Right atrium auricular region (tissue), 2 donors: Measurements from ENCODE around the gene NUP98. TPM values are rescaled to one million over a fixed set of nuclear protein-coding genes. Genes with fewer than 3 reads are reported as not detected.

Experiments
- DNase-seq: peaks from one replicate; pipeline ENCODE4 v3.0.0-alpha.2; 2019; ENCODE audit warnings: low spot score
- H3K27ac ChIP-seq, 2 donors: fragments of 200-600 bp; sonication (generic); 1 replicate in 1 of 2; 2 replicates in 1 of 2; pipeline ENCODE4 v1.5.1; 2016 to 2019
- H3K27me3 ChIP-seq, 2 donors: fragments of 200-600 bp; sonication (generic); one replicate each; pipeline versions ENCODE4 v1.5.1 to v1.6.0; 2017 to 2019
- H3K36me3 ChIP-seq: fragments of 200-600 bp; sonication (generic); one replicate; pipeline ENCODE4 v1.5.1; 2016
- H3K4me1 ChIP-seq, 2 donors: fragments of 200-600 bp; sonication (generic); one replicate each; pipeline versions ENCODE4 v1.5.1 to v1.6.0; 2017 to 2019
- H3K4me3 ChIP-seq, 2 donors: fragments of 200-600 bp; sonication (generic); 1 replicate in 1 of 2; 2 replicates in 1 of 2; pipeline ENCODE4 v1.5.1; 2017 to 2019; ENCODE audit warnings: mild to moderate bottlenecking in 1 of 2, moderate library complexity in 1 of 2
- H3K9me3 ChIP-seq, 2 donors: fragments of 200-600 bp; sonication (generic); one replicate each; pipeline ENCODE4 v1.5.1; 2019
- total RNA-seq, 2 donors: library from RNA; depleted of rRNA; stranded (reverse); fragments of >200 nt; gene quantifications; one replicate each; pipeline ENCODE4 v1.1.0, GENCODE V29; 2016
- TF ChIP-seq, protein P1 (sequence below), 2 donors: fragments of 200-600 bp; sonication (generic); IDR thresholded peaks; one replicate each; pipeline ENCODE4 v1.5.1; 2019; ENCODE audit warnings: antibody characterized with exemption in 2 of 2

Gene NUP98
- total RNA-seq, 2 donors from 2014 or later, result 58.8 to 94.5 TPM

DNA sequence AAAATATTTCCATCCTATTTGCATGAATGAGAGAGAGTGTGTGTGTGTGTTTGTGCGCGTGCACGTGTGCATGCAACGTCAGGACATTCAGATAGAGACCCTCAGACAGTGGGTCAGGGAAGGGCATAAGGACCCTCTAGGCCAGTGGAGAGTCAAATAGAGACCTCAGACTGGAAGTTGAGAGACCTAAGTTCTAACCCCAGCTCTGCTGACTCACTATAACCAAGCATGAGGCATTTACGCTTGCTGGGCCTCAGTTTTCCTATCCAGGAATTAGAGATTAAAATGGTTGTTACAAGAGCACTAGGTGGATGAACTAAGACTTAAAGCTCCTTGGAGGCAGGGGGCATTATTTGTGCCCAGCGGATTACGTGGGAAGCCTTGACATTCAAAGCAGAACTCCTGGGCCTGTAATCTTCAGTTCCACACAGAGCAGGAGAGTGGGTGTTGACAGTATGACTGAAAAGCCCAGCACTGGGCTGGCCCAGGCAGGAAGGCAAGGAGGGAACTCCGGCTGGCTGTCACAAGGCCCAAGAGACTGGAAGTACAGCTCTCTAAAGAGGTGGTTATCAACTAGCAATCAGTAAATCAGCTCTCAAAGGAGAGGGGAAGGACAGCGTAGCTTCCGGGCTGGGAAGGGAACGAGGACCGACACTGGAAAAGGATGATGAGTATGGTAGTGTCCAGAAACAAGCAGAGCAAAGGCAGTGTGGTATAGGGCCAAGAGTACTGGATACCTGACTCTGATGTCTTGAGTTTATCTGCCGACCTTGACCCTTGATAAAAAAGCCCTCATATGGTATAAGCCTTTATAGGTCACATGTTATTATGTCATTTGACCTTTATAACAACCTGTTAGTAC, 34.3 kb upstream of the NUP98 start:
- H3K4me1 ChIP-seq, result peaks cover 0 to 51% of the 10 kb centered on the region in 2 donors
- H3K27me3 ChIP-seq, result no peaks in the 10 kb centered on the region
- H3K36me3 ChIP-seq, result peaks cover 17% of the 10 kb centered on the region
- H3K27ac ChIP-seq, result peak overlapping the region; percentile 0 to 2
- TF ChIP-seq, protein P1, sequence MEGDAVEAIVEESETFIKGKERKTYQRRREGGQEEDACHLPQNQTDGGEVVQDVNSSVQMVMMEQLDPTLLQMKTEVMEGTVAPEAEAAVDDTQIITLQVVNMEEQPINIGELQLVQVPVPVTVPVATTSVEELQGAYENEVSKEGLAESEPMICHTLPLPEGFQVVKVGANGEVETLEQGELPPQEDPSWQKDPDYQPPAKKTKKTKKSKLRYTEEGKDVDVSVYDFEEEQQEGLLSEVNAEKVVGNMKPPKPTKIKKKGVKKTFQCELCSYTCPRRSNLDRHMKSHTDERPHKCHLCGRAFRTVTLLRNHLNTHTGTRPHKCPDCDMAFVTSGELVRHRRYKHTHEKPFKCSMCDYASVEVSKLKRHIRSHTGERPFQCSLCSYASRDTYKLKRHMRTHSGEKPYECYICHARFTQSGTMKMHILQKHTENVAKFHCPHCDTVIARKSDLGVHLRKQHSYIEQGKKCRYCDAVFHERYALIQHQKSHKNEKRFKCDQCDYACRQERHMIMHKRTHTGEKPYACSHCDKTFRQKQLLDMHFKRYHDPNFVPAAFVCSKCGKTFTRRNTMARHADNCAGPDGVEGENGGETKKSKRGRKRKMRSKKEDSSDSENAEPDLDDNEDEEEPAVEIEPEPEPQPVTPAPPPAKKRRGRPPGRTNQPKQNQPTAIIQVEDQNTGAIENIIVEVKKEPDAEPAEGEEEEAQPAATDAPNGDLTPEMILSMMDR (IDR thresholded peaks at IDR 0.05), result no peak
- H3K4me3 ChIP-seq, result no peak overlapping the region
- DNase-seq, result no peak
- H3K9me3 ChIP-seq, result no peaks in the 10 kb centered on the region

DNA sequence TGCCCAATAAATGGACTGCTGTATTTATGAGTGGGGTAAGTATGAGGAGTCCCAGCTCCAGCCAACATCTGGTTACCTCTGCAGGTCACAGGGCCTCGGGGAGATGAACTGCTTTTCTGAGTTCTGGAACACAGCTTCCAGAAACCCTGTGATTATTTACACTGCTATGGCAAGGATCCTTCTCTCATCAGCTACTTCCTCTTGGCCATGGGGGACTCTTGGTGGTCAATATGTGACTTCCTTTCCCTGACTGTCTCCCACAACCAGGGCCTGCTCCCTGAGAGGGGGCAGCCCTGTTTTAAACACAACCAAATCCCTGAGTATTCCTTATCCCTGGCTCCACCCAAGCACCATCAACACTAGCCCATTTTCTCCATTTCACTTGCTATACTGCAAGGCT, 33.4 kb upstream of the NUP98 start:
- no peaks in the 10 kb centered on the region for H3K27me3 ChIP-seq
- H3K27ac ChIP-seq, result no peak overlapping the region
- peaks cover 0 to 43% of the 10 kb centered on the region in 2 donors for H3K4me1 ChIP-seq
- H3K36me3 ChIP-seq, result peaks cover 17% of the 10 kb centered on the region
- no peak for DNase-seq
- TF ChIP-seq, protein P1 (IDR thresholded peaks at IDR 0.05), result no peak
- no peak overlapping the region for H3K4me3 ChIP-seq
- no peaks in the 10 kb centered on the region for H3K9me3 ChIP-seq

DNA sequence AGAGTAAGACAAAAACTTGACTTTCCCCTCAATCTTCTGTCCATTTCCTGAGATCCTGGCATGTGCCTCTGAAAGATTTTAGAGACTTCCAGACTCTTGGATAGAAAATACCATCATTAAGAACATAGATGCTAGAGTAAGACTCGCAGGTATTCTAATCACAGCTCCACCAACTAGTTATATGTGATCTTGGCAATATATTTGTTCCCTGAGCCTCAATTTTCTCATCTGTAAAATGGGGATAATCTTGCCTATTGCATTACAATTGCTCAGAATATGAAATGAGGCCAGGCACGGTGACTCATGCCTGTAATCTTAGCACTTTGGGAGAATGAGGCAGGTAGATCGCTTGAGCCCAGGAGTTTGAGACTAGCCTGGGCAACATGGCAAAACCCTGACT, 32.7 kb upstream of the NUP98 start:
- Histone ChIP-seq H3K27ac (no peak overlapping the region), H3K4me1 (peaks cover 0 to 37% of the 10 kb centered on the region in 2 donors), H3K36me3 (peaks cover 17% of the 10 kb centered on the region), H3K9me3 (no peaks in the 10 kb centered on the region), H3K27me3 (no peaks in the 10 kb centered on the region), H3K4me3 (no peak overlapping the region)
- TF ChIP-seq, protein P1 (IDR thresholded peaks at IDR 0.05), result no peak
- no peak for DNase-seq

DNA sequence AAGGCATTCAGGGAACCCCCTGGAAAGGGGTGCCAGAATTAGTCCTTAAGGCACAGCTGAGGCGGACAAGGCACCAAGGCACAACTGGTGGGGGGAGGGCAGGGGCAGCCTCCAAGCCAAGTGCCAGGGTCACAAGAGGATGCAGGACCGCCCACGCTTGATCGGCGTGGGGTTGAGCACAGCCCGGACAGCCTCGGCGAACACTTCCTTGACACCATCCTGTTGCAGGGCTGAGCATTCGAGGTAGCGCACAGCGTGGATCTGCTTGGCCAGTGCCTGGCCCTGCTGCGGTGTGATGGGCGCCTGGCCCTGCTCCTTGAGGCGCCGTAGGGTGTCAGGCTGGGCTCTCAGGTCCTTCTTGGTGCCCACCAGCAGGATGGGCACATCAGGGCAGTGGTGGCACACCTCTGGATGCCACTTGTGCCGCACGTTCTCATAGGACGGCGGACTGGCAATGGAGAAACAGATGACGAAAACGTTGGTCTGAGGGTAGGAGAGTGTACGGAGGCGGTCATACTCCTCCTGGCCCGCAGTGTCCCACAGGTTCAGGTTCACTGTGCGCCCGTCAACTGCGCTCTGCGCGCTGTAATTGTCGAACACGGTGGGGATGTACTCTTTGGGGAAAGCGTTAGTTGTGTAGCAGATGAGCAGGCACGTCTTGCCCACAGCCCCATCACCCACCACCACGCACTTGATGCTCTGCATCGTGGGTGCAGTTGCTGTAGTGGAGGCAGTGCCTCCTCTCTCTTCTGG, 30.3 kb upstream of the NUP98 start:
- H3K4me1 ChIP-seq, result peaks cover 0 to 22% of the 10 kb centered on the region in 2 donors
- DNase-seq, result no peak
- no peak overlapping the region for H3K4me3 ChIP-seq

DNA sequence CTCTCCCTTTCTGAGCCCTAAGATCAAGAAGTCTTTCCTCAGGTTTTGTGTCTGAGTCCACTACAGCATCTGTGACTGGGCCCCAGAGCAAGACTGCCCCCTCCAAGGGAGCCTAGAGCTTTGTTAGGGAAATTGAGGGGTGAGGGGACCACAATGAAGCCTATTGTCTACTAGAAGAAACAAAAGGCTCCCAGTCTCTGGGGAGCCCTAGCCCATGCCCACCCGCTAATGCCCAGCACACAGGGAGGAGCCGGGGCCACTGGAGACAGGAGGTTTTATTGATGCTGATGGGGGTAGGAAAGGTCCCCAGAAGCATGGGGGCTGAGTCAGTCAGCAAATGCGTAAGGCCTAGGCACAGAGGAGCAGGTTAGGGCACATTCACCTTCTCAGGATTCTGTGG, 29.4 kb upstream of the NUP98 start:
- TF ChIP-seq, protein P1 (IDR thresholded peaks at IDR 0.05), result no peak
- peaks cover 0 to 13% of the 10 kb centered on the region in 2 donors for H3K4me1 ChIP-seq
- peaks cover 17% of the 10 kb centered on the region for H3K36me3 ChIP-seq
- H3K9me3 ChIP-seq, result no peaks in the 10 kb centered on the region
- no peak overlapping the region for H3K4me3 ChIP-seq
- DNase-seq, result no peak
- no peak overlapping the region for H3K27ac ChIP-seq
- H3K27me3 ChIP-seq, result no peaks in the 10 kb centered on the region

More for the DNA sequence above, 30.3 kb upstream of the NUP98 start:
- H3K36me3 ChIP-seq, result peaks cover 17% of the 10 kb centered on the region
- H3K9me3 ChIP-seq, result no peaks in the 10 kb centered on the region
- no peak overlapping the region for H3K27ac ChIP-seq
- TF ChIP-seq, protein P1 (IDR thresholded peaks at IDR 0.05), result no peak
- H3K27me3 ChIP-seq, result no peaks in the 10 kb centered on the region
